OCI-M2 (cell line): ENCODE results near the gene NEK4.

ENCODE experiments used
- DNase-seq: peaks from one replicate; lab custom pipeline; 2025; ENCODE audit not compliant: unreplicated experiment; lab: John Stamatoyannopoulos, UW

Gene NEK4

DNA sequence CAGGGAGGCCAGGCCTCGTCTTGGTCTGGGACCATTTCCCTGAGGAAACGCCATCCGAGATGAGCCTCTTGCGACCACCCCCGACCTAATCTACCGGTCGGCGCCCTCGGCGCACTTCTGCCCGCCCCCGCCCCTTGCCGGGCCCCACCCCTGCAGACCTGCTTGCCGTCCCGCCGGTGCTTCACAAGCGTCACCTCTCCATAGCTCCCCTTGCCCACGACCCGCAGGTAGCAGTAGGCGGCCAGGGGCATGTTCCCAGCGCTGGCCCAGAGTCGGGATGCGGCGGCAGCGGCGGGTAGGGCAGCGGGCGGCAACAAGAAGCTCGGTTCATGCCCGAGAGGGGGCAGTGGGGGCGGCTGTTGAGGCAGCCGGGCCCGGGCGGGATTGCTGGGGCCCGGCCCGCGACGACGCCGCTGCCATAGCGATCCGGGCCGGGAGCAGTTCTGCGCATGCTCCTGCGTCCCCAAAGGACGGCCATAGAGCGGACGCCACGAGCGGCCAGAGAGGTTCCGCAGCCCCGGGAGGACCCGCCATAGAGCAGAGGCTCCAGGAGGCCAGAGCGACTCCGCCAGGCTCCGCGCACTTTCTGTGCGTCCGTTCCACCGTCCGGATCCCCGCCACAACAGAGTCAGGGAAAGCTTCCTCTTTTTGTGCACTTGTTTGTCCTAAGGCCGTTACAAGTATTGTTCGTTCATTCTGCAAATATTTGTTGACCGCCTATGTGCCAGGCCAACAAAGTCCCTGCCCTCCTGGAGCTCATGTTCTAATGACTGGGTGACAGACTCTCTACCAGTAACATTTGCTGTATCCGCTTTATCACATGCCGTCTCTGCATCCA, at the start of gene NEK4:
NEK4 (minus strand) TSS at position 445 of the 838 bp plus-strand sequence; CDS start at position 251, 194 bp downstream.
- DNase-seq: peak; percentile 81

GRCh38 chr3:52819936-52820335, 49.2 kb upstream of the NEK4 start:
- no peak for DNase-seq

GRCh38 chr3:52817860-52818259, 47.1 kb upstream of the NEK4 start:
- no peak for DNase-seq

DNA sequence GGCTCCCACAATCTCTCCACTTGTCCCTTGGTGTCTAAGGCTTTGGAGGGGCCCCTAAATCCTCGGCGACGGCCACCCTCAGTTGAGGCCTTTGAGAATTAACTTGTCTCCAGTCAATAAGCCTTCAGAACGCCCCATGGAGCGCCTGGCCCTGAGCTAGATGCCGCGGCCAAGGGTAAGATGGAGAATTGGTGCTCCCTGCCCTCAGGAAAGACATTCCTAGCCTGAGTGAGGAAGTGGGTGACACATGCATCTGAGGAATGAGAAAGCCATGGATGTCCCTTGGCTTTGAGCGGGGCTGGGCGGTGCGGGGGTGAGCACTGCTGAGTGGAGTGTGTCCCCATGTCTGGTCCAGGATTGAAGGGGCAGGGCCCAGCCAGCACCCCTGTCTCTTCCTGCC, 46.5 kb upstream of the NEK4 start:
- DNase-seq: no peak

- DNase-seq: no peak
Measured at GRCh38 chr3:52816654-52817053, 45.9 kb upstream of the NEK4 start.

DNA sequence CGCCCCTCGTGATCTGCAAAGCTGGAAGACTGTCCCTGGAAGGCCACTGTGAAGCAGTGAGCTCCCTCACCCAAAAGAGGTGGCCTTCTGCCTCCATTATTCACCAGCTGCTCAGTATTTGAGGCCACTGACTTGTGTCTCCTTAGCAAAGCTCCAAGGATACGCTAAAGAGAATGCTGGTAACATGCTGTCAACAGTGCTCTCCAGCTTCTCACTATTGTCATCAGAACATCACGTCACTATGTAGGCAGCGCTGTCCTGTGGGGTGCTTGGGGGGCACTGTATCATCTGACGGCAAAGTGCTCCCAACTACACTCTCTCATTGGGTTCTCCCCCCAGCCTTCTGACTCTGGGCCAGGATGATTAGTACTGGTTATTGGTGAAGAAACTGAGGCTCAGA, 45.5 kb upstream of the NEK4 start:
- DNase-seq: no peak

DNA sequence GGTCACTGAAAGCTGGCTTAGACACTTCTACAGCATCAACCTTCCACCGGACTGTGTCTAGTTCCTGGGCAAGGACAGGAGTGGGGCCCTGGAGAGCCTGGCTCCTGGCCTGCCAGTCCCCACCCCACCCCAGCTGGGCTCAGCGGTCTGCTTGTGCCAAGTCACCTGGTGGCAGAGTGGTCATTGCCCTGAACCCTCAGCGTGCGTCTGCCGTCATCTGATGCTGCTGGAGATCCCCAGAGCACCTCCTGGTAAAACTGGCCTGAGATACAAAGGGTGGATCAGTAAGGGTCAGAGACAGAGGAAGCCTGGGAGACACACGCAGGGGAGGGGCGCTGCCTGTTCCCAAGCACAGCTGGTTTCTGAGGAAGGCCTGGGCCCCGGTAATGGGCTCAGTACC, 43.1 kb upstream of the NEK4 start:
- DNase-seq: no peak

DNA sequence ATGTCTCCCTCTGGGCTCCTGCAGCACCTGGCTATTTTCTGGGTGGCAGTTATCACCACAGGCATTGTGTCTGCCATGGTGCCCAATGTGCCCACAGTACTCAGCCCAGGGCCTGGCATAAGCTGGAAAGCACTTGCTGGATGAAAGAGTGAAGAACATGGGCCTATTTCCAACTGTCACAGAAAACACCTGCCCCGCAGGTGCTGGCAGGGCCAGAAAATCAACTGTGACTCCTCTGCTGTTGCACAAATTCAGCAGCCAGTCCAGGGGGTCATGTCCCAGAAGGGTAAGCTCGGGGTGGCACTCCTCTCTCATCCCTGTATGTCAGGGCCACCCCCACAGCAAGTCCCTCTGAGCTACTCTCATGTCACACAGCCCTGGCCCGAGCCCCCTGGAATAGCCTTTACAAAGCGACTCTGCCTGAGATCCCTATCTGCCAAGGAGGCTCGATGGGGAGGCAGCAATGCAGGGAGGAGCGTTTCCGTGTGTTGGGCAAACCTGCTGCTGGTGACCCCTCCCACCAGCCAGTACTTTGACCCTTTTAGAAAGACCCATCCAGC, 40.8 kb upstream of the NEK4 start:
- no peak for DNase-seq

DNA sequence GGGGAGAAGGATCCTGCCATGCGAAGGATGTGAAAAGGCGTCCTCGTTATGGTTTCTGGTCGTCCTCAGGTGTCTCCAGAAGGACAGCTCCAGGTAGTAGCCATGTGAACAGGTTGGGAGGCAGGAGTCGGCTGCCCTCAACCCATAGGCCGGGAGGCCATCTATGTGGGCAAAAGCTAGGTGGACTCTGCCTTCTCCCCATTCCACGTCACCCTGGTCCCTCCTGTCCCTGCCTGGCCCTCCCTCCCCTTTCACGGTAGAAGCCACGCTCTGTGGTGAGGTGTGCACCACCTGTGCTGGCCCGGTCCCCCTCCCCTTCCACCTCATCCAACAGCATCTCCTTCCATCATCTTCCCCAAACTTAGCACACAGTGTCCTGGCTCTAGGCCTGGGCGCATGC, 40.2 kb upstream of the NEK4 start:
- DNase-seq: no peak

- no peak for DNase-seq
Measured at GRCh38 chr3:52809662-52810377, 39.1 kb upstream of the NEK4 start.

DNA sequence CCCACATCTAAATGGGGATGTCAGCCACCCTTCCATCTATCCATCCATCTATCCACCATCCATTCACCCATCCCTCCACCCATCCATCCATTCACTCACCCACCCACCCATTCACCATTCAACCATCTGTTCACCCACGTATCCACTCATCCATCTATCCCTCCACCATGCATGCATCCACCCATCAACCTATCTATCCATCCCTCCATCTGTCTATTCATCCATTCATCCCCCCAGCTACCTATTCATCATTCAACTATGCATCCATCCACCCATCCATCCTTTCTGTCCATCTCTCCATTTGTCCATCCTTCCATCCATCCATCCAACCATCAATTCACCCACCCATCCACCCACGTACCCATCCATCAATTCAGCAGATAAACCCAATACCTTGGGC, 38.4 kb upstream of the NEK4 start:
- no peak for DNase-seq

DNA sequence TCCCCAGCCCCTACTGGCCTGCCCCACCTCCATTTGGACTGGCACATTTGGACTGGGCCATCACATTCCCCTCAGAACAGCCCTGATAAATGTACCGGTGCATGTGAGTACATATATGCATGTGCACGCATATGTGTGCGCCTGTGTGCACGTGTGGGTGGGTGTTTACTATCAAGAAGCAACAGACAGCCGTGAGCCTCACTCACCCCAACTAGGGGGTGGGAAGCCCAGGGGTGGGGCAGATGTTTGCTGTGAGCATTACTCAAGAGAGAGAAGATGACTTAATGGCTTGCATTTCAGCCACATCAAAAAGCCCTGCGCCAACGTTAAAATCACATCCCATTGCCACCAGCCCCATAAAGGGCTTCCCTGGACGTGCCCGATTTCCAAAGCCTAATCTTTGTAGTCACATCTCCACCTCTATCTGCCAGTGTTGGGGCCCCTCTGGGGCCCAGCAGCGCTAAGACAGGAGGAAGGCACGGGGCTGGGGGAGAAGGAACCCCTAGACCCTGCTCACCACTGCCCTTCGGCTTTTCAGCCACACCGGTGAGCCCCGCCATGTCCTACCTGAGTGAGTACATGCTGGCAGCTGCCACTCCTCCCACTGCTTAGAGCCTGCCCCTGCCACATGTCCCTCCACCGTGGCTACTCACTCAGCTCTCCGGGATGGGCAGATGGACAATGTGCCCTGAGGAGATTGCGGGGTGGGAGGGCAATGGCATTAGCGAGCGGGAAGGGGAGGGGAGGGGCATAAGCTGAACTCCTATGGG, 34.7 kb upstream of the NEK4 start:
- no peak for DNase-seq

DNA sequence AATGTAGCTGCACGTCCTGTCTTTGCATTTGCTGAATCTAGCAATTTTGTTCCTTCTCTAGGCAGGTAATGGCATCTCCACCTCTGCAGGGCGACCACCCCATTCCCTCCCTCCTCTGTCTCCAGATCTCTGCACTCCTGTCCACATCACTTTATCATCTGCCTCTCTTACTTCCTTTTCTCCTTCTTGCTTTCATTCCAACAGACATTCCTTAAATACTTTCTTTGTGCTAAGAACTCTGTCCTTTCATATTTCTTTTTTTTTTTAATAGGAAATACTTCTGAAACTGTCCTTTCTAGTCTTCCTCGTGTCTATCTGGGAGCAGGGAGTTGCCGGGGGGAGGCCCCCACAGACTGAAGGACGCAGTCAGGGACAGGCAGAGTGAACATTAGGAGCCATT, 31.1 kb upstream of the NEK4 start:
- DNase-seq: no peak

DNA sequence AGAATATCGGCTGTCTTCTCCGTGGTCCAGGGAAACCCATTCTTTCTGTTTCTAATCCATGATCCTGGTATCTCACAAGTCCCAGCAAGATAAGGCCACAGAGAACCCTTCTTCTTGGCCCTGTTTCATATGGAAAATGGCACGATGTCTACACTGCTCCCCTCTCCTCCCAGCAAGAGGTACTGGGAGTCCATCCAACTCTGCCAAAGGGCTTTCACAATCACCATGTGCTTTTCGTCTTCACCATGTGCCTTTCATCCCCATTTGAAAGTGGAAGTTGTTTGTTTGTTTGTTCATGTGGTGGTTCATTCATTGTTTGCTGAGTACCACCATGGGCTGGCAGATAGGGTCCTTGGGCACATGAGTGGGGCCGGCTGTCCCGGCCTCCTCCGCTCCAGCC, 29.3 kb upstream of the NEK4 start:
- no peak for DNase-seq

GRCh38 chr3:52798978-52799476, 28.3 kb upstream of the NEK4 start:
- no peak for DNase-seq

- no peak for DNase-seq
Measured at GRCh38 chr3:52798376-52798977, 27.7 kb upstream of the NEK4 start.

- DNase-seq: no peak
Measured at GRCh38 chr3:52796411-52796810, 25.7 kb upstream of the NEK4 start.

- no peak for DNase-seq
Measured at GRCh38 chr3:52795298-52795900, 24.7 kb upstream of the NEK4 start.

GRCh38 chr3:52794612-52795099, 23.9 kb upstream of the NEK4 start, which contains the start of gene ITIH3:
Gene ITIH3 (plus strand): TSS chr3:52794796. CDS start chr3:52794804, 8 bp downstream.
- no peak for DNase-seq
